Bronchial epithelial cell (primary cell): ENCODE results near the gene MED31. TPM values are rescaled to one million over a fixed set of nuclear protein-coding genes. Genes with fewer than 3 reads are reported as not detected.

ENCODE experiments used
- DNase-seq: peaks from one replicate; pipeline ENCODE4 v3.0.0-alpha.2; 2010; ENCODE audit warnings: low read depth
- FAIRE-seq: peaks from 2 replicates; lab custom pipeline; 2011; peaks lifted over from hg19 to GRCh38; lab: Jason Lieb, UNC
- H3K27me3 ChIP-seq: 2 replicates; pipeline ENCODE4 v1.5.1; 2011; ENCODE audit warnings: low read length; ENCODE audit not compliant: control insufficient read depth, insufficient read depth
- H3K36me3 ChIP-seq: 2 replicates; pipeline ENCODE4 v1.5.1; 2011; ENCODE audit warnings: low read length; ENCODE audit not compliant: control insufficient read depth, insufficient read depth
- H3K4me3 ChIP-seq: 2 replicates; pipeline ENCODE4 v1.5.1; 2011; ENCODE audit warnings: mild to moderate bottlenecking, low read depth, low read length, control low read depth
- CTCF ChIP-seq: IDR thresholded peaks from 2 replicates; pipeline ENCODE4 v1.5.1; 2011; ENCODE audit warnings: mild to moderate bottlenecking, moderate library complexity, low read length, control low read depth, inconsistent platforms; ENCODE audit not compliant: insufficient read depth, severe bottlenecking
- total RNA-seq: library from RNA; depleted of rRNA; stranded (reverse); fragments of >200 nt; gene quantifications from 2 replicates; pipeline ENCODE4 v1.2.1, GENCODE V29; 2014

MED31 gene
- total RNA-seq, 1 donor from 2014 or later, result 11.1 TPM

DNA sequence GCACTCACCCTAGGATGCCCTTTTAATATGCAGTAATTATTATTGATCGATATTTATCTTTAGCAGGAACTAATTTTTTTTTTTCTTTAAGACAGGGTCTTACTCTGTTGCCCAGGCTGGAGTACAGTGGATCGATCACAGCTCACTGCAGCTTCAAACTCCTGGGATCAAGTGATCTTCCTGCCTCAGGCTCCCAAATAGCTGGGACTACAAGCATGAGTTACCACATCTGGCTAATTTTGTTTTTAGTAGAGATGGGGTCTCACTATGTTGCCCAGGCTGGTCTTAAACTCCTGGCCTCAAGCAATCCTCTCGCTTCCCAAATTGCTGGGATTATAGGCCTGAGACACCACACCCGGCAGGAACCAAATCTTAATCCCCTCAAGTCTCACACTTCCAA lies 40.2 kb downstream of the MED31 start:
- no peak for DNase-seq
- H3K36me3 ChIP-seq, result peaks cover 2% of the 10 kb centered on the region
- H3K4me3 ChIP-seq, result no peak overlapping the region

DNA sequence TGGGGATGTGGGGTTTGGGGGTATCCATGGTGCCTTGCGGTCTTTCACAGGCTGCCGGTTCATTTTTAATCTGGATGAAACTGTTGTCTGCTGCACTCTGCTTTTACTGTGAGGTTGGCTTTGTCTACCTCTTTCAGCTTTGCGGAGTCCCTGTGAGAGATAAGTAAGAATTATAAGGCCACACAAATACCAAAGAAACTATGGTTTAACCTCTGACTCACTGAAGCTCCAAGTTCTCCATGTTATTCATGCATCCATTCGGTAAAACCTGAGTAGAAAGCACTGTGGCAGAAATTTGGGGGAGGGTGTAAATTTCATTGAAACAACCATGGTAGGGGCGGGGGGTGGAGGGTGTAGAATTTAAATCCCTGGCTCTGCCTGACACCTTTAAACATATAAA lies 41.4 kb downstream of the MED31 start:
- FAIRE-seq (no peak), DNase-seq (no peak)
- H3K36me3 ChIP-seq, result peaks cover 2% of the 10 kb centered on the region
- H3K4me3 ChIP-seq, result no peak overlapping the region
- H3K27me3 ChIP-seq, result no peaks in the 10 kb centered on the region
- TF ChIP-seq CTCF, result no peak

More for the DNA sequence above, 40.2 kb downstream of the MED31 start:
- no peaks in the 10 kb centered on the region for H3K27me3 ChIP-seq
- no peak for TF ChIP-seq CTCF
- no peak for FAIRE-seq

DNA sequence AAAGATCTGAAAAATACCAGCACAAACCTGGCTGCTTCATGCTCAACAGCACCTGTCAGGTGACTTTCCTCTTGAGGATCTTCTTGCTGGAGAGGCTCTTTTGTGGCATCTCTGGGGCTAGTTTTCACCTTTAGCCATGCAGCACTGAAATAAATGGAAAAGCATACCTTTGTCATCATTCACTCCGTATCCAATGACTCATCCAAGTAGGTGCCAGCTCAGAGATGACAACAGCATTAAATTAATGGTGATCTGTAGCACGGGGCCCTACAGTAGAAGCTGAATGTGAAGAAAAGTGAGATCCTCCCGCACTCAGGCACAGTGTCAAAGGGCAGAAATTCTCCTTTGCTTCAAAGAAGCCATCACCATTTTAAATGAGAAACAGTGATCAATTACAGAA lies 43.1 kb downstream of the MED31 start:
- Histone ChIP-seq H3K36me3 (peaks cover 2% of the 10 kb centered on the region), H3K4me3 (no peak overlapping the region), H3K27me3 (no peaks in the 10 kb centered on the region)
- FAIRE-seq (no peak), DNase-seq (peak; percentile 81)
- no peak for TF ChIP-seq CTCF

GRCh38 chr17:6605142-6605541 lies 46.3 kb downstream of the MED31 start:
- FAIRE-seq (no peak), DNase-seq (no peak)
- peaks cover 4% of the 10 kb centered on the region for H3K36me3 ChIP-seq
- no peaks in the 10 kb centered on the region for H3K27me3 ChIP-seq
- no peak overlapping the region for H3K4me3 ChIP-seq
- TF ChIP-seq CTCF, result no peak

GRCh38 chr17:6603744-6604325 lies 47.6 kb downstream of the MED31 start:
- H3K27me3 ChIP-seq, result no peaks in the 10 kb centered on the region
- H3K36me3 ChIP-seq, result peaks cover 5% of the 10 kb centered on the region
- no peak overlapping the region for H3K4me3 ChIP-seq
- no peak for FAIRE-seq
- no peak for TF ChIP-seq CTCF
- no peak for DNase-seq

DNA sequence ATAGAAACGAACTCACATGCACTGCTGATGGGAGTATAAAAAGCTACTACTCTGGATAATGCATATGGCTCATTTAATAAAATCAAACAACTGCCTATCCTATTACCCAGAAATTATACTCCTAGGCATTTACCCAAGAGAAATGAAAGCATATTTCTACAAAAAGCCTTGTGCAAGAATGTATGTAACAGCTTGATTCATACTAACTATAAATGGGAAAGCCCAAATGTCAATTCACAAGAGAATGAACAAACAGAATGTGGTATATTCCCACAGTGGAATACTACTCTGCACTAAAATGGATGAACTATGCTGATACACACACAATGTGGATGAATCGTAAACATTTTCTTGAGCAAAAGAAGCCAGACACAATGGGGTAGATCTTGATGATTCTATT lies 49.3 kb downstream of the MED31 start:
- no peak for TF ChIP-seq CTCF
- FAIRE-seq (no peak), DNase-seq (no peak)
- Histone ChIP-seq H3K4me3 (no peak overlapping the region), H3K36me3 (peaks cover 5% of the 10 kb centered on the region), H3K27me3 (no peaks in the 10 kb centered on the region)
